Endodermal cell (in vitro differentiated cells): ENCODE results near the gene SEPTIN2. TPM values are rescaled to one million over a fixed set of nuclear protein-coding genes. Genes with fewer than 3 reads are reported as not detected.

Experiments
- DNase-seq: peaks from one replicate; pipeline ENCODE4 v3.0.0-alpha.2; 2017
- H3K27ac ChIP-seq: 2 replicates; pipeline ENCODE4 v1.5.1; 2013; ENCODE audit warnings: mild to moderate bottlenecking, low read depth, low read length, moderate library complexity
- H3K27me3 ChIP-seq: 2 replicates; pipeline ENCODE4 v1.6.1; 2013; ENCODE audit warnings: mild to moderate bottlenecking, low read length, moderate library complexity; ENCODE audit not compliant: insufficient read depth, control insufficient read depth, poor library complexity, severe bottlenecking
- H3K36me3 ChIP-seq: 2 replicates; pipeline ENCODE4 v1.7.0; 2013; ENCODE audit warnings: mild to moderate bottlenecking, low read length, moderate library complexity; ENCODE audit not compliant: control insufficient read depth, insufficient read depth
- H3K4me1 ChIP-seq: one replicate; pipeline ENCODE4 v1.7.0; 2013; ENCODE audit warnings: low read length; ENCODE audit not compliant: control insufficient read depth, insufficient read depth
- H3K4me3 ChIP-seq: 2 replicates; pipeline ENCODE4 v1.5.1; 2013; ENCODE audit warnings: mild to moderate bottlenecking, low read length, moderate library complexity
- H3K9ac ChIP-seq: 2 replicates; pipeline ENCODE4 v1.6.1; 2013; ENCODE audit warnings: mild to moderate bottlenecking, low read length, moderate library complexity; ENCODE audit not compliant: poor library complexity, severe bottlenecking; ENCODE audit errors: extremely low read depth
- H3K9me3 ChIP-seq: 2 replicates; pipeline ENCODE4 v1.6.1; 2013; ENCODE audit warnings: mild to moderate bottlenecking, low read length, moderate library complexity; ENCODE audit not compliant: control insufficient read depth
- H3K27ac Mint-ChIP-seq: 2 replicates; pipeline ENCODE4 v1.8.0; 2020; ENCODE audit warnings: mixed read lengths
- H3K27me3 Mint-ChIP-seq: 2 replicates; pipeline ENCODE4 v1.8.0; 2021; ENCODE audit warnings: mild to moderate bottlenecking, mixed read lengths; ENCODE audit not compliant: insufficient read depth
- H3K36me3 Mint-ChIP-seq: 2 replicates; pipeline ENCODE4 v1.8.0; 2020; ENCODE audit warnings: low read depth, mixed read lengths
- H3K4me1 Mint-ChIP-seq: 2 replicates; pipeline ENCODE4 v1.8.0; 2020; ENCODE audit warnings: mixed read lengths
- H3K4me3 Mint-ChIP-seq: 2 replicates; pipeline ENCODE4 v1.8.0; 2020; ENCODE audit warnings: mild to moderate bottlenecking, moderate library complexity, mixed read lengths
- H3K9me3 Mint-ChIP-seq: 2 replicates; pipeline ENCODE4 v1.8.0; 2020; ENCODE audit warnings: mild to moderate bottlenecking, mixed read lengths
- WGBS, 2 experiments: methylation state at CpG; one replicate each; pipeline versions ENCODE4 v1.1.5 to v1.1.7; 2013; ENCODE audit warnings: missing lambda C conversion rate in 2 of 2, mixed read lengths in 1 of 2; ENCODE audit not compliant: insufficient coverage in 1 of 2, insufficient read length in 1 of 2; 5-methylcytosine and 5-hydroxymethylcytosine counted together
- long read RNA-seq, 4 experiments: library from polyadenylated mRNA in 2 of 4; library from RNA in 1 of 4; library from capped mRNA in 1 of 4; stranded (forward) in 3 of 4; unstranded in 1 of 4; transcript quantifications; one replicate each; pipeline ENCODE4 v2.0.0, GENCODE V29; 2020 to 2021; ENCODE audit warnings: inconsistent platforms in 1 of 4
- polyA plus RNA-seq, 2 experiments: library from polyadenylated mRNA; stranded (reverse); fragments of 50-300 nt; gene quantifications; one replicate each; pipeline ENCODE4 v1.2.3, GENCODE V29; 2013
- total RNA-seq, 2 donors: library from RNA; stranded (reverse); fragmentation: NEBNext Ultra II Directional in 1 of 2; extraction: Animal tissue kit (Norgen Biotek cat#: 25700) in 1 of 2; gene quantifications; 2 replicates in 1 of 2; 3 replicates in 1 of 2; pipeline ENCODE4 v1.2.1, GENCODE V29; 2021
- TF ChIP-seq, protein P1 (sequence below): fragments of 200-600 bp; sonication (generic); conservative IDR thresholded peaks from 2 replicates; pipeline ENCODE4 v1.5.0; 2021; ENCODE audit warnings: antibody characterized with exemption, mild to moderate bottlenecking

The SEPTIN2 gene
- total RNA-seq: 100 to 1,000 TPM; 365 to 380 TPM
- 409 TPM for polyA plus RNA-seq (2013, experiment 1 of 2)
- 399 TPM for polyA plus RNA-seq (2013, experiment 2 of 2)
- long read RNA-seq, experiment 1, transcript SEPT2-203 (13 exons, 3,315 nt): major isoform, 20 of 130 reads
- long read RNA-seq, experiment 1, partial matches to known transcripts: 67 of 130 reads
- long read RNA-seq, experiment 1, other reads (novel, unspliced or antisense): 41 of 130 reads
- long read RNA-seq, experiment 2, transcript SEPT2-208 (12 exons, 3,267 nt): minor isoform, 9 of 802 reads
- long read RNA-seq, experiment 2, transcript SEPT2-204 (13 exons, 3,701 nt): minor isoform, 12 of 802 reads
- long read RNA-seq, experiment 2, transcript SEPT2-203 (13 exons, 3,315 nt): major isoform, 483 of 802 reads
- long read RNA-seq, experiment 2, partial matches to known transcripts: 85 of 802 reads
- long read RNA-seq, experiment 2, other reads (novel, unspliced or antisense): 207 of 802 reads
- long read RNA-seq, experiment 3, transcript SEPT2-208 (12 exons, 3,267 nt): minor isoform, 20 of 1,880 reads
- long read RNA-seq, experiment 3, transcript SEPT2-206 (14 exons, 3,333 nt): minor isoform, 6 of 1,880 reads
- long read RNA-seq, experiment 3, transcript SEPT2-204 (13 exons, 3,701 nt): minor isoform, 103 of 1,880 reads
- long read RNA-seq, experiment 3, transcript SEPT2-203 (13 exons, 3,315 nt): major isoform, 1,314 of 1,880 reads
- long read RNA-seq, experiment 3, partial matches to known transcripts: 78 of 1,880 reads
- long read RNA-seq, experiment 3, other reads (novel, unspliced or antisense): 349 of 1,880 reads
- long read RNA-seq, experiment 4, transcript SEPT2-223 (2 exons, 801 nt): minor isoform, 6 of 794 reads
- long read RNA-seq, experiment 4, transcript SEPT2-208 (12 exons, 3,267 nt): minor isoform, 5 of 794 reads
- long read RNA-seq, experiment 4, transcript SEPT2-203 (13 exons, 3,315 nt): major isoform, 304 of 794 reads
- long read RNA-seq, experiment 4, partial matches to known transcripts: 418 of 794 reads
- long read RNA-seq, experiment 4, other reads (novel, unspliced or antisense): 53 of 794 reads

DNA sequence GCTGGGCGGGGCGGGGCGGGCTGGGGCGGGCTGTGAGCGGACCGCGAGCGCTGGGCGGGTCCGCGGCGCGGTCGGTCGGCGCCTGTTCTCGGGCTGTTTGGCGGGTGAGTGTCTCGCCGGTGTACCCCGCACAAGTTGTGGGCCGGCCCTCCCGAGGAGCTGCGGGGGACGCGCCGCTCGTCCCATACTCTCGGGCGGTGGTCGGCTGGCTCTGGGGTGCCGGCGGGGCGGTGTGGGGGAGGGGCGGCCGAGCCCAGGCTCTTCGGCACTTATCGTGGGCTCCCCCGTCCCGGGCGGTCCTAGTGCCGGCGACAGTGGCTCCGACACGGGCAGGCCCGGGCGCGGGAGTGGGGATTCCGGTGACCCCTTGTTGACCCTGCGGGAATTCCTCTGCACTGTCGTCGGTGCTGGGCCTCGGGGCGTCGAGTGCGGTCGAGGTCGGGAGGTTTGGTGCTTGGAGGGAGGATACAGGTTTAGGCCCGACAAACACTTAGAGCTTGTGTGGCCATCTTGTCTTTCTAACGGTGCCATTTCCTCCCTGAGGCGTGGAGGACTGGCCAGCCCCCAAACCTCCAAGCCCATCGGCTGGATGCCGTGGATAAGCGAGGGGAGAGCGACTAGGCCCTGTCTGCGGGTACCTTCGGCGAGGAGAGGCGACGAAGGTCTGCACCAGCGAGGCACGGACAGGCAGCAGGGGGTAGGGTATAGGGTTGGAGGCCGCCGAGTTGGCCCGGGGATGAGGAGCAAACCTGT is at the start of gene SEPTIN2:
SEPTIN2 (plus strand) TSS at position 47 of the 753 bp plus-strand sequence. CDS start 8,308 bp downstream, outside the sequence.
- Mint-ChIP-seq H3K4me3 (peak within 1 kb of the TSS; percentile 95), H3K36me3 (peaks cover 23% of the 10 kb centered on the region), H3K27me3 (no peaks in the 10 kb centered on the region), H3K4me1 (peaks cover 49% of the 10 kb centered on the region), H3K27ac (peak within 1 kb of the TSS; percentile 100), H3K9me3 (no peaks in the 10 kb centered on the region)
- TF ChIP-seq, protein P1, sequence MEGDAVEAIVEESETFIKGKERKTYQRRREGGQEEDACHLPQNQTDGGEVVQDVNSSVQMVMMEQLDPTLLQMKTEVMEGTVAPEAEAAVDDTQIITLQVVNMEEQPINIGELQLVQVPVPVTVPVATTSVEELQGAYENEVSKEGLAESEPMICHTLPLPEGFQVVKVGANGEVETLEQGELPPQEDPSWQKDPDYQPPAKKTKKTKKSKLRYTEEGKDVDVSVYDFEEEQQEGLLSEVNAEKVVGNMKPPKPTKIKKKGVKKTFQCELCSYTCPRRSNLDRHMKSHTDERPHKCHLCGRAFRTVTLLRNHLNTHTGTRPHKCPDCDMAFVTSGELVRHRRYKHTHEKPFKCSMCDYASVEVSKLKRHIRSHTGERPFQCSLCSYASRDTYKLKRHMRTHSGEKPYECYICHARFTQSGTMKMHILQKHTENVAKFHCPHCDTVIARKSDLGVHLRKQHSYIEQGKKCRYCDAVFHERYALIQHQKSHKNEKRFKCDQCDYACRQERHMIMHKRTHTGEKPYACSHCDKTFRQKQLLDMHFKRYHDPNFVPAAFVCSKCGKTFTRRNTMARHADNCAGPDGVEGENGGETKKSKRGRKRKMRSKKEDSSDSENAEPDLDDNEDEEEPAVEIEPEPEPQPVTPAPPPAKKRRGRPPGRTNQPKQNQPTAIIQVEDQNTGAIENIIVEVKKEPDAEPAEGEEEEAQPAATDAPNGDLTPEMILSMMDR: no peak
- Histone ChIP-seq H3K27me3 (no peaks in the 10 kb centered on the region), H3K27ac (peak within 1 kb of the TSS; percentile 98), H3K9me3 (no peaks in the 10 kb centered on the region), H3K9ac (peak within 1 kb of the TSS; percentile 99), H3K4me1 (no peaks in the 10 kb centered on the region), H3K36me3 (peaks cover 32% of the 10 kb centered on the region), H3K4me3 (peak within 1 kb of the TSS; percentile 99)
- 0% methylated on average over 14 to 75 of the region's 75 CpGs for WGBS, 2 experiments
- peak; percentile 92 for DNase-seq

DNA sequence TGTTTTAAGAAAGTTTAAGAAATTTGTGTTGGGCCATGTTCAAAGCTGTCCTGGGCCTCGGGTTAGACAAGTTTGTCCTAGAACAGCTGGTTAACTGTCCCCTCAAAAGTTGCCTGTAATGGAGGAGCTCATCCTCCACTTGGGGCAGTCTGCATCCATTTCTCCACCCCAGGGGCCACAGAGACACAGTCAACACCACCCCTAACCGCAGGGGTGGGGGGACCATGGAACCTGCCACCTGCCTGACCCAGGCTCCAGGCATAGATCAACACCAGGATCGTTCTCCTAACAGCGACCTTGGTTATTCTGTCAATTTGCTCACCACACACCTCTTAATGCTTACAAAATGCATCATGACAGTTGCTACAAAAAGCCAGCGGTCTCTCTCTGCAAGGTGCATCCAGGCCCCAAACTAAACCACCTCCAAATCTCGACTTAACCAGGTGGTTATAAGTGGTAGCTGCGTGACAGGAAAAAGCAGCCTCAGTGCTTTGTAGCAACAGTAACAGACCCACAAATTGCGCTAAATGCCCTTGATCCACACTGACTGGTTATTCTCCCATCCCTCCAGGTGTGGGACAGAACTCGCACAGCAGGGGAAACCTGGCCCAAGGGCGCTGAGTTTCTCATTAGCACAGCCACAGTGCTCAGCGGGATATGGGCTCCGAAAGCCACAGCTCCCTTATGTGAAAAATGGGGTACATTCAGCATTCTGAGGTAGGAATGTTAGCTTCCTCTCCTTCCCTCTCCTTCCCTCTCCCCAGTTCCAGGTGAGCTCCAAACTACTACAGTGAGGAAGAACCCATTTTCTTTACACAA is 48.3 kb upstream of the SEPTIN2 start:
- H3K27me3 Mint-ChIP-seq: no peaks in the 10 kb centered on the region
- TF ChIP-seq, protein P1: no peak
- H3K9me3 Mint-ChIP-seq: no peaks in the 10 kb centered on the region
- H3K4me3 ChIP-seq: no peak overlapping the region
- peak overlapping the region; percentile 5 for H3K27ac Mint-ChIP-seq
- no peaks in the 10 kb centered on the region for H3K9me3 ChIP-seq
- 87 to 93% methylated on average over 5 to 12 of the region's 12 CpGs for WGBS, 2 experiments
- H3K27me3 ChIP-seq: no peaks in the 10 kb centered on the region
- no peak overlapping the region for H3K27ac ChIP-seq
- H3K9ac ChIP-seq: no peak overlapping the region
- H3K4me3 Mint-ChIP-seq: no peak overlapping the region
- H3K4me1 Mint-ChIP-seq: peaks cover 9% of the 10 kb centered on the region
- peak; percentile 28 for DNase-seq
- H3K4me1 ChIP-seq: peaks cover 9% of the 10 kb centered on the region
- H3K36me3 Mint-ChIP-seq: peaks cover 58% of the 10 kb centered on the region
- H3K36me3 ChIP-seq: peaks cover 65% of the 10 kb centered on the region
